ENCODE results near the gene MSRB1. TPM values are rescaled to one million over a fixed set of nuclear protein-coding genes. Genes with fewer than 3 reads are reported as not detected.

The MSRB1 gene
- total RNA-seq, 1 experiment from 2014 or later = 26.4 TPM

- ATAC-seq = no peak
- CTCF ChIA-PET = interaction anchor here (1.4 to 1.8 kb wide), 2 partner anchors 18 to 31 kb away, joined by 4 to 11 read pairs; no protein-coding TSS in a partner anchor
Observed at GRCh38 chr16:1985466-1986150, 42.6 kb upstream of the MSRB1 start.

GRCh38 chr16:1984347-1985225, 41.6 kb upstream of the MSRB1 start:
- Mint-ChIP-seq H3K4me1 (peaks cover 34% of the 10 kb centered on the region), H3K9me3 (no peaks in the 10 kb centered on the region), H3K4me3 (peak overlapping the region; percentile 81), H3K36me3 (peaks cover 5% of the 10 kb centered on the region; the same call in 1 of the 2 replicates), H3K27me3 (ENCODE audit: low read depth) (peaks cover 48% of the 10 kb centered on the region), H3K27ac (peak overlapping the region; percentile 63; the same call in 1 of the 2 replicates)
- DNase-seq (ENCODE audit: low spot score) (peak; percentile 46), ATAC-seq (no peak)
- CTCF ChIA-PET = interaction anchor here (0.8 to 1.8 kb wide), 6 partner anchors 8 to 202 kb away, joined by 3 to 11 read pairs (median 3); partner anchors contain the start of genes NUBP2 and SPSB3
- POLR2A ChIA-PET = interaction anchor here (0.5 to 1.3 kb wide), 3 partner anchors 20 to 174 kb away, joined by 3 to 4 read pairs (median 3); partner anchors contain the start of genes RPS2 and TRAF7
- TF ChIP-seq TEAD1 (CRISPR knock-in tag; IDR thresholded peaks at IDR 0.05) (no peak), RELA (CRISPR knock-in tag; IDR thresholded peaks at IDR 0.05; ENCODE audit: borderline replicate concordance) (no peak), PRDM15 (CRISPR knock-in tag; IDR thresholded peaks at IDR 0.05) (no peak), FOXK1 (CRISPR knock-in tag; IDR thresholded peaks at IDR 0.05) (0 out of 2 replicates have a peak, but pooled peaks have one; percentile 2), MAX (CRISPR knock-in tag; IDR thresholded peaks at IDR 0.05) (0 out of 2 replicates have a peak, but pooled peaks have one; percentile 23), KAT7 (CRISPR knock-in tag; IDR thresholded peaks at IDR 0.05; ENCODE audit: borderline replicate concordance) (0 out of 2 replicates have a peak, but pooled peaks have one; percentile 68), ZNF263 (CRISPR knock-in tag; IDR thresholded peaks at IDR 0.05; ENCODE audit: low read depth) (peak; percentile 18; the same call in 1 of the 2 replicates), CDX4 (CRISPR knock-in tag; IDR thresholded peaks at IDR 0.05; ENCODE audit: borderline replicate concordance) (no peak), HMGA2 (CRISPR knock-in tag; IDR thresholded peaks at IDR 0.05) (no peak)
- TF ChIP-seq, protein P1, sequence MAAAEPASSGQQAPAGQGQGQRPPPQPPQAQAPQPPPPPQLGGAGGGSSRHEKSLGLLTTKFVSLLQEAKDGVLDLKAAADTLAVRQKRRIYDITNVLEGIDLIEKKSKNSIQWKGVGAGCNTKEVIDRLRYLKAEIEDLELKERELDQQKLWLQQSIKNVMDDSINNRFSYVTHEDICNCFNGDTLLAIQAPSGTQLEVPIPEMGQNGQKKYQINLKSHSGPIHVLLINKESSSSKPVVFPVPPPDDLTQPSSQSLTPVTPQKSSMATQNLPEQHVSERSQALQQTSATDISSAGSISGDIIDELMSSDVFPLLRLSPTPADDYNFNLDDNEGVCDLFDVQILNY (CRISPR knock-in tag; IDR thresholded peaks at IDR 0.05) = no peak
- TF ChIP-seq, protein P2, sequence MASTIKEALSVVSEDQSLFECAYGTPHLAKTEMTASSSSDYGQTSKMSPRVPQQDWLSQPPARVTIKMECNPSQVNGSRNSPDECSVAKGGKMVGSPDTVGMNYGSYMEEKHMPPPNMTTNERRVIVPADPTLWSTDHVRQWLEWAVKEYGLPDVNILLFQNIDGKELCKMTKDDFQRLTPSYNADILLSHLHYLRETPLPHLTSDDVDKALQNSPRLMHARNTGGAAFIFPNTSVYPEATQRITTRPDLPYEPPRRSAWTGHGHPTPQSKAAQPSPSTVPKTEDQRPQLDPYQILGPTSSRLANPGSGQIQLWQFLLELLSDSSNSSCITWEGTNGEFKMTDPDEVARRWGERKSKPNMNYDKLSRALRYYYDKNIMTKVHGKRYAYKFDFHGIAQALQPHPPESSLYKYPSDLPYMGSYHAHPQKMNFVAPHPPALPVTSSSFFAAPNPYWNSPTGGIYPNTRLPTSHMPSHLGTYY (CRISPR knock-in tag; IDR thresholded peaks at IDR 0.05) = no peak

More at GRCh38 chr16:1985466-1986150, 42.6 kb upstream of the MSRB1 start:
- no peak for DNase-seq (ENCODE audit: low spot score)
- Mint-ChIP-seq H3K4me1 (peaks cover 30% of the 10 kb centered on the region), H3K9me3 (no peaks in the 10 kb centered on the region), H3K27me3 (ENCODE audit: low read depth) (peaks cover 40% of the 10 kb centered on the region), H3K27ac (no peak overlapping the region), H3K36me3 (peaks cover 5% of the 10 kb centered on the region; the same call in 1 of the 2 replicates), H3K4me3 (peak overlapping the region; percentile 81)
- TF ChIP-seq RELA (CRISPR knock-in tag; IDR thresholded peaks at IDR 0.05; ENCODE audit: borderline replicate concordance) (no peak), ELF4 (CRISPR knock-in tag; IDR thresholded peaks at IDR 0.05; ENCODE audit: low read depth) (no peak), ATF1 (CRISPR knock-in tag; IDR thresholded peaks at IDR 0.05) (no peak), CREB1 (CRISPR knock-in tag; IDR thresholded peaks at IDR 0.05) (no peak), ZNF232 (CRISPR knock-in tag; IDR thresholded peaks at IDR 0.05) (no peak), ZNF416 (CRISPR knock-in tag; IDR thresholded peaks at IDR 0.05) (no peak), ZNF671 (CRISPR knock-in tag; IDR thresholded peaks at IDR 0.05) (no peak), ESRRA (CRISPR knock-in tag; IDR thresholded peaks at IDR 0.05; ENCODE audit: borderline replicate concordance) (no peak), GRHL2 (CRISPR knock-in tag; IDR thresholded peaks at IDR 0.05; ENCODE audit: insufficient replicate concordance, severe bottlenecking) (no peak), SOX15 (CRISPR knock-in tag; IDR thresholded peaks at IDR 0.05) (no peak)
- TF ChIP-seq, protein P3, sequence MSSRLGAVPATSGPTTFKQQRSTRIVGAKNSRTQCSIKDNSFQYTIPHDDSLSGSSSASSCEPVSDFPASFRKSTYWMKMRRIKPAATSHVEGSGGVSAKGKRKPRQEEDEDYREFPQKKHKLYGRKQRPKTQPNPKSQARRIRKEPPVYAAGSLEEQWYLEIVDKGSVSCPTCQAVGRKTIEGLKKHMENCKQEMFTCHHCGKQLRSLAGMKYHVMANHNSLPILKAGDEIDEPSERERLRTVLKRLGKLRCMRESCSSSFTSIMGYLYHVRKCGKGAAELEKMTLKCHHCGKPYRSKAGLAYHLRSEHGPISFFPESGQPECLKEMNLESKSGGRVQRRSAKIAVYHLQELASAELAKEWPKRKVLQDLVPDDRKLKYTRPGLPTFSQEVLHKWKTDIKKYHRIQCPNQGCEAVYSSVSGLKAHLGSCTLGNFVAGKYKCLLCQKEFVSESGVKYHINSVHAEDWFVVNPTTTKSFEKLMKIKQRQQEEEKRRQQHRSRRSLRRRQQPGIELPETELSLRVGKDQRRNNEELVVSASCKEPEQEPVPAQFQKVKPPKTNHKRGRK (CRISPR knock-in tag; IDR thresholded peaks at IDR 0.05; ENCODE audit: borderline replicate concordance) = no peak
- TF ChIP-seq, protein P4, sequence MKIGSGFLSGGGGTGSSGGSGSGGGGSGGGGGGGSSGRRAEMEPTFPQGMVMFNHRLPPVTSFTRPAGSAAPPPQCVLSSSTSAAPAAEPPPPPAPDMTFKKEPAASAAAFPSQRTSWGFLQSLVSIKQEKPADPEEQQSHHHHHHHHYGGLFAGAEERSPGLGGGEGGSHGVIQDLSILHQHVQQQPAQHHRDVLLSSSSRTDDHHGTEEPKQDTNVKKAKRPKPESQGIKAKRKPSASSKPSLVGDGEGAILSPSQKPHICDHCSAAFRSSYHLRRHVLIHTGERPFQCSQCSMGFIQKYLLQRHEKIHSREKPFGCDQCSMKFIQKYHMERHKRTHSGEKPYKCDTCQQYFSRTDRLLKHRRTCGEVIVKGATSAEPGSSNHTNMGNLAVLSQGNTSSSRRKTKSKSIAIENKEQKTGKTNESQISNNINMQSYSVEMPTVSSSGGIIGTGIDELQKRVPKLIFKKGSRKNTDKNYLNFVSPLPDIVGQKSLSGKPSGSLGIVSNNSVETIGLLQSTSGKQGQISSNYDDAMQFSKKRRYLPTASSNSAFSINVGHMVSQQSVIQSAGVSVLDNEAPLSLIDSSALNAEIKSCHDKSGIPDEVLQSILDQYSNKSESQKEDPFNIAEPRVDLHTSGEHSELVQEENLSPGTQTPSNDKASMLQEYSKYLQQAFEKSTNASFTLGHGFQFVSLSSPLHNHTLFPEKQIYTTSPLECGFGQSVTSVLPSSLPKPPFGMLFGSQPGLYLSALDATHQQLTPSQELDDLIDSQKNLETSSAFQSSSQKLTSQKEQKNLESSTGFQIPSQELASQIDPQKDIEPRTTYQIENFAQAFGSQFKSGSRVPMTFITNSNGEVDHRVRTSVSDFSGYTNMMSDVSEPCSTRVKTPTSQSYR (CRISPR knock-in tag; IDR thresholded peaks at IDR 0.05) = no peak
- POLR2A ChIA-PET = interaction anchor here (1.3 kb wide), 1 partner anchor 170 kb away, joined by 4 read pairs; the partner anchor contains the start of gene TRAF7

Measured in WTC11 (cell line).